ENCODE measurements around the gene NRXN3. TPM values are rescaled to one million over a fixed set of nuclear protein-coding genes. Genes with fewer than 3 reads are reported as not detected.

NRXN3 gene
- total RNA-seq, 1 experiment from 2014 or later = not detected

DNA sequence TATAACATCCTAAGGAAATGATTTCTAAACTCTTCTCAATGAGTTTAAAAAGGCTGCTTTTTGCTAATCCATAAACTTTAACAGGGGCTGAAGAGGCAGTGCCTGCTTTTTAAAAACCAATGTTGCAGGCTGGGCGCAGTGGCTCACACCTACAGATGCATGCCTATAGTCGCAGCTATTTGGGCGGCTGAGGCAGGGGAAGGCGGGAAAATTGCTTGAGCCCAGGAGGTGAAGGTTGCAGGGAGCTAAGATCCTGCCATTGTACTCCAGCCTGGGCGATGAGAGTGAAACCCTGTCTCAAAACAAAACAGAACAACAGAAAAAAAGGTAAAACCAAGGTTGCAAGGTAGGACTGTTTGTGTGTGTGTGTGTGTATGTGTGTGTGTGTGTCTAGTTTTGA lies 1509.9 kb downstream of the NRXN3 start:
- no peak for TF ChIP-seq CTCF (IDR thresholded peaks at IDR 0.05; ENCODE audit: unreplicated experiment)
- intact Hi-C loops (cut with micrococcal nuclease; ENCODE audit: unreplicated experiment) = no loop called here
- Mint-ChIP-seq H3K9me3 (ENCODE audit: low read depth, unreplicated experiment) (peaks cover 3% of the 10 kb centered on the region), H3K4me1 (ENCODE audit: low read depth, unreplicated experiment) (no peaks in the 10 kb centered on the region), H3K27me3 (ENCODE audit: unreplicated experiment) (no peaks in the 10 kb centered on the region), H3K27ac (ENCODE audit: unreplicated experiment) (no peak overlapping the region), H3K4me3 (ENCODE audit: low read depth, unreplicated experiment) (no peak overlapping the region), H3K36me3 (ENCODE audit: insufficient read depth, unreplicated experiment) (no peaks in the 10 kb centered on the region)
- CTCF ChIA-PET = no interaction called here
- no peak for DNase-seq
- BruUV-seq (replicated peaks) = no TSS peak

- no TSS peak for BruUV-seq (replicated peaks)
- Mint-ChIP-seq H3K9me3 (ENCODE audit: low read depth, unreplicated experiment) (peaks cover 3% of the 10 kb centered on the region), H3K4me3 (ENCODE audit: low read depth, unreplicated experiment) (no peak overlapping the region), H3K27me3 (ENCODE audit: unreplicated experiment) (no peaks in the 10 kb centered on the region), H3K4me1 (ENCODE audit: low read depth, unreplicated experiment) (no peaks in the 10 kb centered on the region), H3K36me3 (ENCODE audit: insufficient read depth, unreplicated experiment) (no peaks in the 10 kb centered on the region), H3K27ac (ENCODE audit: unreplicated experiment) (no peak overlapping the region)
- intact Hi-C loops (cut with micrococcal nuclease; ENCODE audit: unreplicated experiment) = no loop called here
- no peak for TF ChIP-seq CTCF (IDR thresholded peaks at IDR 0.05; ENCODE audit: unreplicated experiment)
- no peak for DNase-seq
- CTCF ChIA-PET = no interaction called here
Measured at GRCh38 chr14:79686196-79686595, 1516.0 kb downstream of the NRXN3 start.

GRCh38 chr14:79690960-79691359 lies 1520.8 kb downstream of the NRXN3 start:
- no peak overlapping the region for H3K4me3 Mint-ChIP-seq (ENCODE audit: low read depth, unreplicated experiment)
- BruUV-seq (replicated peaks) = no TSS peak
- H3K27me3 Mint-ChIP-seq (ENCODE audit: unreplicated experiment) = no peaks in the 10 kb centered on the region
- H3K4me1 Mint-ChIP-seq (ENCODE audit: low read depth, unreplicated experiment) = no peaks in the 10 kb centered on the region
- H3K36me3 Mint-ChIP-seq (ENCODE audit: insufficient read depth, unreplicated experiment) = no peaks in the 10 kb centered on the region
- H3K27ac Mint-ChIP-seq (ENCODE audit: unreplicated experiment) = no peak overlapping the region
- intact Hi-C loops (cut with micrococcal nuclease; ENCODE audit: unreplicated experiment) = no loop called here
- TF ChIP-seq CTCF (IDR thresholded peaks at IDR 0.05; ENCODE audit: unreplicated experiment) = no peak
- CTCF ChIA-PET = no interaction called here
- DNase-seq = no peak
- H3K9me3 Mint-ChIP-seq (ENCODE audit: low read depth, unreplicated experiment) = no peaks in the 10 kb centered on the region

- no peak overlapping the region for H3K27ac Mint-ChIP-seq (ENCODE audit: unreplicated experiment)
- DNase-seq = no peak
- no TSS peak for BruUV-seq (replicated peaks)
- CTCF ChIA-PET = no interaction called here
- TF ChIP-seq CTCF (IDR thresholded peaks at IDR 0.05; ENCODE audit: unreplicated experiment) = no peak
- no peaks in the 10 kb centered on the region for H3K36me3 Mint-ChIP-seq (ENCODE audit: insufficient read depth, unreplicated experiment)
- H3K4me3 Mint-ChIP-seq (ENCODE audit: low read depth, unreplicated experiment) = no peak overlapping the region
- peaks cover 1% of the 10 kb centered on the region for H3K9me3 Mint-ChIP-seq (ENCODE audit: low read depth, unreplicated experiment)
- H3K4me1 Mint-ChIP-seq (ENCODE audit: low read depth, unreplicated experiment) = no peaks in the 10 kb centered on the region
- no peaks in the 10 kb centered on the region for H3K27me3 Mint-ChIP-seq (ENCODE audit: unreplicated experiment)
- intact Hi-C loops (cut with micrococcal nuclease; ENCODE audit: unreplicated experiment) = no loop called here
Measured at GRCh38 chr14:79693935-79694334, 1523.8 kb downstream of the NRXN3 start.

- CTCF ChIA-PET = no interaction called here
- H3K4me3 Mint-ChIP-seq (ENCODE audit: low read depth, unreplicated experiment) = no peak overlapping the region
- intact Hi-C loops (cut with micrococcal nuclease; ENCODE audit: unreplicated experiment) = no loop called here
- peaks cover 2% of the 10 kb centered on the region for H3K9me3 Mint-ChIP-seq (ENCODE audit: low read depth, unreplicated experiment)
- no peaks in the 10 kb centered on the region for H3K4me1 Mint-ChIP-seq (ENCODE audit: low read depth, unreplicated experiment)
- no peak overlapping the region for H3K27ac Mint-ChIP-seq (ENCODE audit: unreplicated experiment)
- TF ChIP-seq CTCF (IDR thresholded peaks at IDR 0.05; ENCODE audit: unreplicated experiment) = no peak
- DNase-seq = no peak
- no peaks in the 10 kb centered on the region for H3K36me3 Mint-ChIP-seq (ENCODE audit: insufficient read depth, unreplicated experiment)
- BruUV-seq (replicated peaks) = no TSS peak
- no peaks in the 10 kb centered on the region for H3K27me3 Mint-ChIP-seq (ENCODE audit: unreplicated experiment)
Measured at GRCh38 chr14:79695307-79695706, 1525.1 kb downstream of the NRXN3 start.
